ENCODE data around the gene AQP2. TPM values are rescaled to one million over a fixed set of nuclear protein-coding genes. Genes with fewer than 3 reads are reported as not detected.

AQP2 gene
- total RNA-seq, 2 donors from 2014 or later: not detected

GRCh38 chr12:49962861-49963765, 12.6 kb downstream of the AQP2 start:
- ATAC-seq (peak; percentile 31), DNase-seq (peak; percentile 51 to 60)
- intact Hi-C loops (cut with DNase I, micrococcal nuclease): loop anchor here in 1 of 2 donors (10.0 kb wide), 1 partner anchor 92 kb away; the partner anchor contains the start of gene ASIC1

DNA sequence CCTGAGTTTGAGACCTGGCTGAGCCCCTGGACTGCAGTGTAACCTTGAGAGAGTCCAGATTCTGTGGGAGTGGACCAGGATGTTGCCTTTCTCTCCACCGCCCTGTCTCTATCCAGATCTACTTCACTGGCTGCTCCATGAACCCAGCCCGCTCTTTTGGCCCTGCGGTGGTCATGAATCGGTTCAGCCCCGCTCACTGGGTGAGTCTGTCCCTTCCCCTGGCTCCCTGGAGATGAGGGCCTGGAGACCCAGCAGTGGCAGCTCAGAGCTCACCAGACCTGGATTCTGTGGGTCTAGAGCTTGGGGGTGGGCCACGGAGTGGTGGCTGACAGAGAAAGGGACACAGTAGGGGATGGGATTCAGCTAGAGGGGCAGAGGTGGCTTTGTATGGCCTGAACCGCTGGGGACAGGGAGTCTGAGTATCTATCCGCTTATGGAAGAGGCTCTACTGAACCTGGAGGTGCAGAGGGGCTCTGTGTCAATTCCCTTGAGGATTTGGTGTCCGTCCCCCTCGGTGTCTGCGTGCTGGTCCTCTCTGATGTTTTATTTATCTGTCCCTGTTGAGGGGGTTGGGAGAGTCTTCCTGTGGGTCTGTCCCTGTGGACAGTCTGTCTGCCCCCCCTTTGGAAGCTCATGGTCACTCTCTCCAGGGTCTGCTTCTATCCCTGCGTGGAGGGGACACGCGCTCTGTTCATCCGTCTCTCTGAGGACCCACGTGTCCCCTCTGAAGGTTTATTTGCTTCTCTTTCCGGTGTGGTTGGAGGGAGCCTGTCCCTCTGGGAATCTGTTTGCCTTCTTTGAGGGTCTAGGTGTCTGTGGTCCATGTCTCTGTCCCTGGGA, 13.7 kb downstream of the AQP2 start:
- ATAC-seq (no peak), DNase-seq (no peak)
- intact Hi-C loops (cut with DNase I, micrococcal nuclease): loop anchor here in 1 of 2 donors (10.0 kb wide), 1 partner anchor 91 kb away; the partner anchor contains the start of gene ASIC1

- no peak for DNase-seq
- intact Hi-C loops (cut with DNase I, micrococcal nuclease): loop anchor here (5.0 to 10.0 kb wide), 2 partner anchors 90 to 102 kb away; partner anchors contain the start of gene ASIC1 (in 1 of the 2)
- no peak for ATAC-seq
These were observed 14.5 kb downstream of the AQP2 start for GRCh38 chr12:49964849-49965624.

DNA sequence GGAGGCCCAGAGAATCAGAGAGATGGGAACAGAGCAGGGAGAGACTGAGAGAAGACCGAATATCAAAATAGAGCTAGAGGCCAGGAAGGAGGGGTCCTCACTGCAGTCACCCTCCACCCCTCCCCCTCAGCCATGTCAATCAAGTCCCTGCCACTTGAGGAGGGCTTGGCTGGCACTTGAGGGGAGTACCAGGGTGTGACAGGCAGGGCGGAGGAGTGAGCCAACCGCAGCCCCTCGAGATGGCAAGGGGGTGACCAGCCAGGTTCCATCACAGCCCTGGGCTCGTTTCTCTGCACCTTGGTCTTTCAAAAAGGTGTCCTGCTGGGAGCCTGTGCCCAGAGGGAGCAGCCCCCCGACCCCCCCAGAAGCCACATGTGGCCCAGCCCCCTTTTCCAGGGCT, 15.3 kb downstream of the AQP2 start:
- no peak for DNase-seq
- ATAC-seq: no peak
- intact Hi-C loops (cut with DNase I, micrococcal nuclease): loop anchor here (5.0 to 10.0 kb wide), 2 partner anchors 89 to 101 kb away; partner anchors contain the start of gene ASIC1 (in 1 of the 2)

GRCh38 chr12:49966511-49967041, 16.0 kb downstream of the AQP2 start:
- ATAC-seq: no peak
- no peak for DNase-seq
- intact Hi-C loops (cut with DNase I, micrococcal nuclease): loop anchor here (5.0 to 10.0 kb wide), 2 partner anchors 88 to 101 kb away; partner anchors contain the start of gene ASIC1 (in 1 of the 2)

GRCh38 chr12:49967042-49967776, 16.7 kb downstream of the AQP2 start:
- peak; percentile 86 for ATAC-seq
- DNase-seq: peak; percentile 86 to 96
- intact Hi-C loops (cut with DNase I, micrococcal nuclease): loop anchor here (5.0 to 10.0 kb wide), 2 partner anchors 88 to 100 kb away; partner anchors contain the start of gene ASIC1 (in 1 of the 2)

DNA sequence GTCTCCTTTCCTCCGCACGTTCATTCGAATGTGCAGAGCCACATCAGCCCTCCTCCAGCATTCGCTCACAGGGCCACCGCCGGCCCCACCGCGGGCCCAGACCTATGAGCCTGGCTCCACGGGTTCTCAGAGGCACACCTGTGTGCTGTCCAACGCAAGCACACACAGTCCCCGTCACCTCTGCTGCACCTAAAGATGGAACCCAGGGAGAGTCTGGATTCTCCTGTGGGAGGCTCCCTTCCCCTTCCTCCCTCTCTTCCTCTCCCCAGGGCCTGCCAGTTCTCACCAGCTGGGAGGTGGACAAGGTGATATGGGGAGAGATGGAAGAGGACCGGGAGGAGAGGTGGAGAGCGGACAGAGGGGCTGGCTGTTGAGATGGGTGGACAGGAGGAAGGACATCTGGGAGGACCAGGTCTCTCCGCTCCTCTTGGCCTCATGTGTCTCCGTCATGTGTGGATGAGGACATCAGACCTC, 17.3 kb downstream of the AQP2 start:
- ATAC-seq (no peak), DNase-seq (no peak)
- intact Hi-C loops (cut with DNase I, micrococcal nuclease): loop anchor here (5.0 to 10.0 kb wide), 2 partner anchors 87 to 99 kb away; partner anchors contain the start of gene ASIC1 (in 1 of the 2)

DNA sequence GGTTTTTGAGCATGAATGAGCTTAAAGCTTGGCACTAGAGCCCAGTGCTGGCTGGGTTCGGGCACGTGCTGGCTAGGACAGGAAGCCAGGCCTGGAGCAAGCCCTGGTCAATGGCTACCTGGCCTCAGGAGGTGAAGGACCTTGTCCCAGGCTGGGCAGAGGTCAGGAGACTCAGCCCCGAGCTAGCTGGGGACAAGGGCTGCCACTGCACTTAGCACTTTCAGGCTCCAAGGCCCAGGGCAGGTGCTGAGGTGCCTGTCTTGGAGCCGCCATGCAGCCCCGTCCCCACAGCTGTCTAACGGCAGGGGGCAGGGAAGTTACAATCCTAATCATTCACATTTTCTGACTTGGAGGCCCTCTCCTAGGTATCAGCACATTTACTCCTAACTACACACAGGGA, 17.9 kb downstream of the AQP2 start:
- no peak for ATAC-seq
- DNase-seq: no peak
- intact Hi-C loops (cut with DNase I, micrococcal nuclease): loop anchor here (5.0 to 10.0 kb wide), 2 partner anchors 86 to 99 kb away; partner anchors contain the start of gene ASIC1 (in 1 of the 2)

GRCh38 chr12:49969027-49969426, 18.5 kb downstream of the AQP2 start:
- ATAC-seq (no peak), DNase-seq (no peak)
- intact Hi-C loops (cut with DNase I, micrococcal nuclease): loop anchor here (5.0 to 10.0 kb wide), 2 partner anchors 86 to 98 kb away; partner anchors contain the start of gene ASIC1 (in 1 of the 2)

DNA sequence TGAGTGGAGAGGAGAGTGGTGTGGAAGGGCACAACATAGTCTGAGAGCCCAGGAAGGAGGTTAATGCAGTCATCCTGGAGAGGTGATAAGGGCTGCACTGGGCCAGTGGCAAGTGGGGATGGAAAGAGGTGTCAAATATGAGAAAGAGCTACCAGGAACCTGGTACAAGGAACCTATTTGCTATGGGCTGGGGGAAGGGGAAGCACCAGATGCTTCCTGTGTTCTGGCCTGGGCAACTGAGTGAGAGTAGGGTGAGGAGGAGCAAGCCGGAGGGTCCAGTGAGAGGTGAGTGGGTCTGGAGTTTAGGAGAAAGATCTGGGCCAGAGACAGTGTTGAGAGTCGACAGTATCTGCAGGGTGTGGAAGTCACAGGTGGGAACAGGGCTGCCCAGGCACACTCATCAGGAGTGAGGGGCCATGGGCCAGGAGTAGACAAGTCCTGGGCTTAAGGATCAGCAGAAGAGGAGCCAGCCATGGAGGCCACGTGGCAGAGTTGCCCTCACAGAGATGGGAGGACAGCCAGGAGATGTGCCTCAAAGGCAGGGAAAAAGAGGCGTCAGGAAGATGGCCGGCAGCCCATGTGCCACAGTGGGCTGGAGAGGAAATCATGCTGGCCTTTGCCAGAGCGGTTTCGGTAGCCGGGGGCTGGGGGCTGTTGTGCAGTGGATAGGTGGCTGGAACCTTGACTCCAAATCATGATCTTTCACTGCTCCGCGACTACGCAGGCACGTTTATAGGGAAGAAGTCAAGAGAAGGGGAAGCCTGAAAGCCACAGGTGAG, 19.3 kb downstream of the AQP2 start:
- intact Hi-C loops (cut with DNase I, micrococcal nuclease): loop anchor here (5.0 to 10.0 kb wide), 3 partner anchors 82 to 97 kb away; partner anchors contain the start of gene ASIC1 (in 1 of the 2)
- ATAC-seq (no peak), DNase-seq (no peak)

DNA sequence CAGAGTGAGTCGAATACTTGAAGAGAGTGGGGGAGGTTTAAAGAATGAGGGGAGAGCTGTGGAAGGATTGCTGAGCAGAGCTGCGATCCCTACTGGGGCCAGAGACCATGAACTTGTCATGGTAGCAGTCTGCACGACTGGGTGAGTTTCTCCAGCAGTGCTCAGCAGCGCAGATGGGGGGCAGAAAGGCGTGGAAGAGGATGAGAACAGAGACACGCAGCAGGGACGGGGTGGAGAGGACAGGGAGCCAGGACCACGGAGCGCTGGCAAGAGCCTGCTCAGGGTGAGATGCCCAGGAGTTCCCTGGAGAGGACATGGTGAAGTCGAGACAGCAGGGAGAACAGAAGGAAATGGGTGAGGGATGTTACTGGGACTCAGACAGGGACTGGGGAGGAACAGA, 20.1 kb downstream of the AQP2 start:
- ATAC-seq (no peak), DNase-seq (no peak)
- intact Hi-C loops (cut with DNase I, micrococcal nuclease): loop anchor here in 1 of 2 donors (5.0 kb wide), 1 partner anchor 82 kb away; no protein-coding TSS in a partner anchor

GRCh38 chr12:49971141-49971540, 20.6 kb downstream of the AQP2 start:
- ATAC-seq: no peak
- intact Hi-C loops (cut with DNase I, micrococcal nuclease): loop anchor here in 1 of 2 donors (5.0 kb wide), 1 partner anchor 81 kb away; no protein-coding TSS in a partner anchor
- DNase-seq: no peak

DNA sequence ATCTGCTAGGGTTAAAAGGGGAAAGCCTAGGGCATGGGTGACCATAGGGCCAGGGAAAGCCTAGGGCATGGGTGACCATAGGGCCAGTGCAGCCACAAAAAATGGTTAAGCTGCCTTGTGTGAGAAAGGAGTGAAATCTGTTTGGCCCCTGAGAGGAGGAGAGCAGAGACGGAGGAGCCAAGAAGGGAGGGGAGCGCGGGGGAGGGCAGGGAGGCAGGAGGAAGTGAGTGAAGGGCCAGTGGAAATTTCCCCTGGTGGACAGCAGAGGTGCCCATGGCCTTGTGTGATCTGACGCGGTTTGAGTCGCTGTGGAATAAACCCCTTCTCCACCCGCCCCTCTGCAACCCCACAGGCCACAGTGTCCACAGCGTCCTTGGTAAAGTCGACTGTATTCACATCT, 21.6 kb downstream of the AQP2 start:
- intact Hi-C loops (cut with DNase I, micrococcal nuclease): loop anchor here in 1 of 2 donors (5.0 kb wide), 1 partner anchor 80 kb away; no protein-coding TSS in a partner anchor
- no peak for DNase-seq

DNA sequence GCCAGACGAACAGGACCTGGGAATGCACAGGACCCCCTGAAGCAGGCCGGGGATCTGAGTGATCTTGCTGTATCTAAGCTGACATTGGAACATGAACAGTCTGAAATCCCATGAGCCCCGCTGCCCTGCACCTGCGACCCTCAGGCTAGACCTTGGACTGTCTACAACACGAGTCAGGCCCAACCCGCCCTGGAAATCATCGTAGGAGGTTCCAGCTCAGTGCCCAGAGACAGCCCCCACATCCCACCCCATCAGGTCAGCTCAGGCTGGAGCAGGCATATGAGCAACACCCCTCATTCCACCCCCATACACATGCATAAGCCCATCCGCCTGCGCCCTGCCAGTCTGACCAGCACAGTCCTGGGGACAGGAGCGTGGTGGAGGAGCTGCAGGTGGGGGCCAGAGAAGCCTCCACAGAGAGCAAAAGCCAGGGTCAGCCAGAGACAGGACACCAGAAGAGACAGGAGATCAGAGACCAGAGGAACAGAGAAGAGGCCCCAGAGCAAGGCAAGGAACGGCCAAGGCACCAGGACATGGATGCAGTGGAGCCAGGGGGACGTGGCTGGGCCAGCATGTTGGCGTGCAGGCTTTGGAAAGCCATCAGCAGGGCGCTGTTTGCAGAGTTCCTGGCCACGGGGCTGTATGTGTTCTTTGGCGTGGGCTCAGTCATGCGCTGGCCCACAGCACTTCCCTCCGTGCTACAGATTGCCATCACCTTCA, 22.3 kb downstream of the AQP2 start, which contains the start of gene AQP6:
AQP6 (plus strand) TSS at position 307 of the 720 bp plus-strand sequence; CDS start at position 534, 227 bp downstream.
- intact Hi-C loops (cut with DNase I, micrococcal nuclease): loop anchor here in 1 of 2 donors (5.0 kb wide), 1 partner anchor 80 kb away; no protein-coding TSS in a partner anchor
- no peak for ATAC-seq
- DNase-seq: no peak

More for the DNA sequence above, 21.6 kb downstream of the AQP2 start:
- ATAC-seq: no peak

GRCh38 chr12:49973361-49973830, 22.9 kb downstream of the AQP2 start:
- intact Hi-C loops (cut with DNase I, micrococcal nuclease): loop anchor here in 1 of 2 donors (5.0 kb wide), 1 partner anchor 79 kb away; no protein-coding TSS in a partner anchor

More at GRCh38 chr12:49973361-49973830, 22.9 kb downstream of the AQP2 start:
- ATAC-seq (peak; percentile 75), DNase-seq (no peak)

Data from left colon (tissue), 2 donors.